Activated CD4-positive, alpha-beta T cell treated with anti-CD3 and anti-CD28 coated beads, Interleukin-2, amount 10 ng/mL, durations not matched to agents 7 days and 5 days (primary cell): ENCODE data around the gene LANCL3. TPM values are rescaled to one million over a fixed set of nuclear protein-coding genes. Genes with fewer than 3 reads are reported as not detected.
"Not testable (repeated sequence)": the region's sequence is repeated elsewhere in the genome, so short reads cannot be mapped to it uniquely, and the experiment has no call there.

Experiments used
- CTCF ChIA-PET: fragments of 350-600 bp; sonication (Branson Sonifier 250); formaldehyde crosslinking; loops from one replicate; lab custom pipeline; 2021; ENCODE audit warnings: antibody characterized with exemption; lab: Charles Lee
- POLR2A ChIA-PET: fragments of 350-600 bp; sonication (Branson Sonifier 250); formaldehyde crosslinking; loops from one replicate; lab custom pipeline; 2021; ENCODE audit warnings: antibody characterized with exemption; lab: Charles Lee
- DNase-seq: peaks from one replicate; pipeline ENCODE4 v3.0.0-alpha.2; 2020
- H3K27ac Mint-ChIP-seq: one replicate; pipeline ENCODE4 v1.8.0; 2021; ENCODE audit warnings: mild to moderate bottlenecking, moderate library complexity, mixed read lengths
- H3K27me3 Mint-ChIP-seq: one replicate; pipeline ENCODE4 v1.8.0; 2021; ENCODE audit warnings: mixed read lengths
- H3K36me3 Mint-ChIP-seq: one replicate; pipeline ENCODE4 v1.8.0; 2021; ENCODE audit warnings: low read depth, mixed read lengths
- H3K4me1 Mint-ChIP-seq: one replicate; pipeline ENCODE4 v1.8.0; 2021; ENCODE audit warnings: mixed read lengths
- H3K4me3 Mint-ChIP-seq: one replicate; pipeline ENCODE4 v1.8.0; 2021; ENCODE audit warnings: mild to moderate bottlenecking, moderate library complexity, mixed read lengths
- H3K9me3 Mint-ChIP-seq: one replicate; pipeline ENCODE4 v1.8.0; 2021; ENCODE audit warnings: mixed read lengths
- total RNA-seq, 2 experiments: library from RNA; stranded (reverse); gene quantifications; one replicate each; pipeline ENCODE4 v1.2.3, GENCODE V29; 2021

LANCL3 gene
- total RNA-seq, 2 experiments from 2014 or later, result 0.30 to 0.46 TPM

GRCh38 chrX:37580080-37580479 lies 8.6 kb downstream of the LANCL3 start:
- H3K27me3 Mint-ChIP-seq, result no peaks in the 10 kb centered on the region
- H3K27ac Mint-ChIP-seq, result no peak overlapping the region
- no peaks in the 10 kb centered on the region for H3K9me3 Mint-ChIP-seq
- POLR2A ChIA-PET, result no interaction called here
- no peak for DNase-seq
- H3K36me3 Mint-ChIP-seq, result no peaks in the 10 kb centered on the region
- H3K4me1 Mint-ChIP-seq, result no peaks in the 10 kb centered on the region
- CTCF ChIA-PET, result no interaction called here
- H3K4me3 Mint-ChIP-seq, result no peak overlapping the region

- H3K9me3 Mint-ChIP-seq, H3K27ac Mint-ChIP-seq, DNase-seq, H3K36me3 Mint-ChIP-seq, POLR2A ChIA-PET, CTCF ChIA-PET, H3K27me3 Mint-ChIP-seq, H3K4me1 Mint-ChIP-seq, H3K4me3 Mint-ChIP-seq: not testable (repeated sequence)
These were observed 15.9 kb downstream of the LANCL3 start for GRCh38 chrX:37587337-37587736.

- H3K36me3 Mint-ChIP-seq, result no peaks in the 10 kb centered on the region
- POLR2A ChIA-PET, result no interaction called here
- no peaks in the 10 kb centered on the region for H3K27me3 Mint-ChIP-seq
- no peaks in the 10 kb centered on the region for H3K9me3 Mint-ChIP-seq
- no peaks in the 10 kb centered on the region for H3K4me1 Mint-ChIP-seq
- CTCF ChIA-PET, result interaction anchor here (0.7 kb wide), 1 partner anchor 446 kb away, joined by 3 read pairs; no protein-coding TSS in a partner anchor
- no peak overlapping the region for H3K27ac Mint-ChIP-seq
- no peak for DNase-seq
- H3K4me3 Mint-ChIP-seq, result no peak overlapping the region
These were observed 18.6 kb downstream of the LANCL3 start for GRCh38 chrX:37590047-37590446.

GRCh38 chrX:37594755-37595382 lies 23.4 kb downstream of the LANCL3 start:
- no peaks in the 10 kb centered on the region for H3K4me1 Mint-ChIP-seq
- H3K9me3 Mint-ChIP-seq, result no peaks in the 10 kb centered on the region
- no peaks in the 10 kb centered on the region for H3K36me3 Mint-ChIP-seq
- H3K4me3 Mint-ChIP-seq, result no peak overlapping the region
- no peak overlapping the region for H3K27ac Mint-ChIP-seq
- no peaks in the 10 kb centered on the region for H3K27me3 Mint-ChIP-seq
- POLR2A ChIA-PET, result no interaction called here
- CTCF ChIA-PET, result no interaction called here
- no peak for DNase-seq

GRCh38 chrX:37599729-37600128 lies 28.3 kb downstream of the LANCL3 start:
- no peak overlapping the region for H3K4me3 Mint-ChIP-seq

GRCh38 chrX:37603938-37604409 lies 32.5 kb downstream of the LANCL3 start:
- no peak overlapping the region for H3K4me3 Mint-ChIP-seq
- no peaks in the 10 kb centered on the region for H3K36me3 Mint-ChIP-seq
- H3K9me3 Mint-ChIP-seq, result no peaks in the 10 kb centered on the region
- CTCF ChIA-PET, result no interaction called here
- POLR2A ChIA-PET, result no interaction called here
- no peak for DNase-seq
- no peak overlapping the region for H3K27ac Mint-ChIP-seq
- H3K27me3 Mint-ChIP-seq, result peaks cover 2% of the 10 kb centered on the region
- H3K4me1 Mint-ChIP-seq, result no peaks in the 10 kb centered on the region

More at GRCh38 chrX:37599729-37600128, 28.3 kb downstream of the LANCL3 start:
- no peaks in the 10 kb centered on the region for H3K36me3 Mint-ChIP-seq
- no peaks in the 10 kb centered on the region for H3K4me1 Mint-ChIP-seq
- H3K27ac Mint-ChIP-seq, result no peak overlapping the region
- no peaks in the 10 kb centered on the region for H3K9me3 Mint-ChIP-seq
- CTCF ChIA-PET, result no interaction called here
- no peaks in the 10 kb centered on the region for H3K27me3 Mint-ChIP-seq
- POLR2A ChIA-PET, result no interaction called here
- no peak for DNase-seq

GRCh38 chrX:37607243-37607642 lies 35.8 kb downstream of the LANCL3 start:
- Mint-ChIP-seq H3K4me1 (no peaks in the 10 kb centered on the region), H3K36me3 (no peaks in the 10 kb centered on the region), H3K27me3 (peaks cover 2% of the 10 kb centered on the region), H3K4me3 (no peak overlapping the region), H3K9me3 (no peaks in the 10 kb centered on the region), H3K27ac (no peak overlapping the region)
- CTCF ChIA-PET, result no interaction called here
- POLR2A ChIA-PET, result no interaction called here
- no peak for DNase-seq

- no peak for DNase-seq
- Mint-ChIP-seq H3K4me3 (no peak overlapping the region), H3K9me3 (no peaks in the 10 kb centered on the region), H3K27me3 (peaks cover 2% of the 10 kb centered on the region), H3K4me1 (no peaks in the 10 kb centered on the region), H3K36me3 (no peaks in the 10 kb centered on the region), H3K27ac (no peak overlapping the region)
- POLR2A ChIA-PET, result no interaction called here
- CTCF ChIA-PET, result no interaction called here
These were observed 36.7 kb downstream of the LANCL3 start for GRCh38 chrX:37608156-37608555.

GRCh38 chrX:37609727-37610126 lies 38.3 kb downstream of the LANCL3 start:
- Mint-ChIP-seq H3K36me3 (no peaks in the 10 kb centered on the region), H3K9me3 (no peaks in the 10 kb centered on the region), H3K4me3 (no peak overlapping the region), H3K27me3 (peaks cover 2% of the 10 kb centered on the region), H3K4me1 (no peaks in the 10 kb centered on the region), H3K27ac (no peak overlapping the region)
- POLR2A ChIA-PET, result no interaction called here
- CTCF ChIA-PET, result no interaction called here
- DNase-seq, result no peak

- Mint-ChIP-seq H3K27me3 (no peaks in the 10 kb centered on the region), H3K27ac (no peak overlapping the region), H3K4me1 (no peaks in the 10 kb centered on the region), H3K9me3 (no peaks in the 10 kb centered on the region), H3K36me3 (no peaks in the 10 kb centered on the region), H3K4me3 (no peak overlapping the region)
- ChIA-PET POLR2A (no interaction called here), CTCF (interaction anchor here (0.7 kb wide), 1 partner anchor 13 kb away, joined by 3 read pairs; no protein-coding TSS in a partner anchor)
- no peak for DNase-seq
These were observed 42.5 kb downstream of the LANCL3 start for GRCh38 chrX:37613933-37614332.

- DNase-seq, result no peak
- ChIA-PET CTCF (interaction anchor here (0.7 to 0.8 kb wide), 2 partner anchors 8 to 14 kb away, joined by 3 read pairs; no protein-coding TSS in a partner anchor), POLR2A (no interaction called here)
These were observed 56.1 kb downstream of the LANCL3 start for GRCh38 chrX:37627602-37628001.

GRCh38 chrX:37638047-37638446 lies 66.6 kb downstream of the LANCL3 start:
- Mint-ChIP-seq H3K27me3 (no peaks in the 10 kb centered on the region), H3K27ac (no peak overlapping the region), H3K4me1 (no peaks in the 10 kb centered on the region), H3K36me3 (no peaks in the 10 kb centered on the region), H3K4me3 (no peak overlapping the region), H3K9me3 (no peaks in the 10 kb centered on the region)
- ChIA-PET POLR2A (no interaction called here), CTCF (no interaction called here)
- no peak for DNase-seq

More at GRCh38 chrX:37627602-37628001, 56.1 kb downstream of the LANCL3 start:
- Mint-ChIP-seq H3K27ac (no peak overlapping the region), H3K4me1 (no peaks in the 10 kb centered on the region), H3K4me3 (no peak overlapping the region), H3K27me3 (no peaks in the 10 kb centered on the region), H3K36me3 (no peaks in the 10 kb centered on the region), H3K9me3 (no peaks in the 10 kb centered on the region)

GRCh38 chrX:37640142-37640541 lies 68.7 kb downstream of the LANCL3 start:
- Mint-ChIP-seq H3K9me3 (no peaks in the 10 kb centered on the region), H3K27ac (no peak overlapping the region), H3K4me3 (no peak overlapping the region), H3K36me3 (no peaks in the 10 kb centered on the region), H3K27me3 (no peaks in the 10 kb centered on the region), H3K4me1 (no peaks in the 10 kb centered on the region)
- CTCF ChIA-PET, result no interaction called here
- no peak for DNase-seq
- POLR2A ChIA-PET, result no interaction called here

GRCh38 chrX:37641859-37642258 lies 70.4 kb downstream of the LANCL3 start:
- no peak overlapping the region for H3K4me3 Mint-ChIP-seq
- ChIA-PET CTCF (no interaction called here), POLR2A (no interaction called here)
- no peaks in the 10 kb centered on the region for H3K4me1 Mint-ChIP-seq
- no peak overlapping the region for H3K27ac Mint-ChIP-seq
- H3K36me3 Mint-ChIP-seq, result no peaks in the 10 kb centered on the region
- no peaks in the 10 kb centered on the region for H3K27me3 Mint-ChIP-seq
- no peaks in the 10 kb centered on the region for H3K9me3 Mint-ChIP-seq
- no peak for DNase-seq
